HG03575 (cell line): ENCODE measurements around the gene CC2D2B.
"Not testable (repeated sequence)": the region's sequence is repeated elsewhere in the genome, so short reads cannot be mapped to it uniquely, and the experiment has no call there.

Experiments used
- ATAC-seq: cut with Tn5 transposase; IDR thresholded peaks from one replicate; pipeline ENCODE4 v1.9.1; 2021; ENCODE audit not compliant: unreplicated experiment, insufficient number of reproducible peaks, low FRiP score; ENCODE audit errors: extremely low read depth

Gene CC2D2B, protein sequence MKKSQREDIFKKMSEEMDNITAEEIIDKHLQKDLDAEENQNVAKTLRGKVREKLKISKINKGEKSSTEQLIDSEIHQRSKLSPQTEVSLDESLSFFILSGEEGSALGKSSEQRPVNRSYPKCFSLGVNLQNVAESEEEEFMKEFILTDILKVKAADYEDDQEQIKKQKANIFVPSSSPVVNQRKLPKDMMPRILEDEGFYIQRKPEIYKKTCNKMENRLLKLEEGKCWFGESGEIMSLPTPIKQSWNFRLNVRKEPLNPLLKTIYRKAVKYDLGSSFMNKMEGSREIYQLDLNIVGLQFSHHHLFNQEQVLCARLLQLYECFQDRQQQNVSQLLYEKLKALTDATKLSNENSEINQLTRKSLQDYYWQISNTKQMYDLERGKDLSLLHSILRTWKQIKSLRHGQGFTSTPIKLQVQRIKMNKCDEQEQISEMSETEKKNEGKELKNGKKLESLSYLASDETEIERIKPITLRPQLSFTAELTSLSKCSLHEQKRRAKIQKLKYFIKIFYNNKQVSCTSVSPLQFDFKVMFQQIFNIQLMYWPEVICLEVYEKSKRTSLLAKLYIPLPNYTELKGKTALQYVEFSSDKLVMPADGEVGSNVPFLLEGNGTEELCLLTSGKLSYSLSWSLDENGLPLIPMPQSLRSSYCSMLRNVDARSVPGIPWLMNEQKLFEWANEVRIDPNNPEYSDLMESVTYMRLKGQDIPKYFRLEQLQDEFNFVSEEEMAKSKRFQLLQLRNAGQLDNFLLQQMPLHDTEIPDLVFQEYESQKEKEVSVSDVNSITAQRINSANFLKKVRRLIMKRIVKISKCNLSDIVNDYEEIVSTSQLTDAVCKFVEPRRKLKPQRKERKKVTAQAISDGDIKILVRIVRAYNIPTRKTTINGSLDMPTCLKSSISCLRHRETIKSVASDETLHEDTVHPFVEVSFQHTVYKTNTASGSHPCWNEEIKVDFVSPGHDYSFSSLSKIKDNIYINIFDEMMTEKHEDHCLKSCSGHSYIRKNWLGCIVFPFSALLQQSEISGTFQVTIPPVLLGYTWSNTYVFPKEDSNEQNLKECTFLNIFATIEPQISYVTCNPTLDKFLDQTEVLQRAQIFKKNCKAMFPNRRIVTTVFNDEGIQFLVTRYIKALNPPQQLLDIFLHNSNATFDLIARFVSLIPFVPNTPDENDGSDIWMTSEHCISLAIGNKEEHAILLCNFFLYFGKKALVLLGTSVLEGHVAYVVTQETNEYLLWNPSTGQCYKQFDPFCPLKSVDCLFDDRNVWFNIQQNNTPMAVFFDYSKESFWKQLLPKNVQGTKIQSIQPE (N-terminal part only)

DNA sequence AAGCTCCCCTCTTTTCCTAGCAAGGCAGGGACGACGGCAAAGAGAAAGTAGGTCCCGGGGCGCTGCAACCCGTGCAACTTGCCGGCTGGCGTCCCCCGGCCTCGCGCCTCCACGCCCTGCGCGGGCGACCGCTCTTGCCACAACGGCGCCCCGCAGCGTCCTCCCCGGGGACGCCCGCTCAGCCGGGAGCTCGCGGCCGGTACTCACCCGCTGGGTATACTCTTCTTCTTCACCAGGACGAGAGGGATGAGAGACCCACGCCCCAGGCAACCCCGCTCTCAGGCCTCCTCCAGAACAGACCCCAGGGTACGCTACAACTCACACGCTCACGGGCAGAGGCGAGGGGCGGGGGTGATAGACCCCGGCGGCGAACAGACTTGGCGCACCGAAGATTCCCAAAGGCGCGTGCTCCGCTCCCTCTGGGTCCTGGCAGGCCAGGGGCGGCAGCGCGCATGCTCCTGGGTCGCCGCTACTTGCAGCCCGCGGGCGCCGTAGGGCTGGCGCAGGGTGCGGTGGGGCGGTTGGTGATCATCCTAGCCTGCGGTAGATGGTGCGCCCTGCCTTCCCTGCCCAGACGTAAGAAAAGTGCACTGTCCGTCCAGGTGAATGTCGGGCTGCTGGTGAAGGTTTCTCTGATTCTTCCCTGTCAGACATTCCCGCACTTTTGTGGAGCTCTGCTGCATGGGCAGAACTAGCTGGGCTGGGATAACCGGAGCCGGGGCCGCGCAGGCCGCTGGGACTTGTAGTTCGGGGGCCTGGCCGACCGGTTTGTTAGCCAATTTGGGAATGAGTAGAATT is at the start of gene CC2D2B:
Gene CC2D2B (plus strand): TSS at position 520 of the 798 bp plus-strand sequence. CDS start 3,349 bp downstream, outside the sequence.
- ATAC-seq, result no peak

DNA sequence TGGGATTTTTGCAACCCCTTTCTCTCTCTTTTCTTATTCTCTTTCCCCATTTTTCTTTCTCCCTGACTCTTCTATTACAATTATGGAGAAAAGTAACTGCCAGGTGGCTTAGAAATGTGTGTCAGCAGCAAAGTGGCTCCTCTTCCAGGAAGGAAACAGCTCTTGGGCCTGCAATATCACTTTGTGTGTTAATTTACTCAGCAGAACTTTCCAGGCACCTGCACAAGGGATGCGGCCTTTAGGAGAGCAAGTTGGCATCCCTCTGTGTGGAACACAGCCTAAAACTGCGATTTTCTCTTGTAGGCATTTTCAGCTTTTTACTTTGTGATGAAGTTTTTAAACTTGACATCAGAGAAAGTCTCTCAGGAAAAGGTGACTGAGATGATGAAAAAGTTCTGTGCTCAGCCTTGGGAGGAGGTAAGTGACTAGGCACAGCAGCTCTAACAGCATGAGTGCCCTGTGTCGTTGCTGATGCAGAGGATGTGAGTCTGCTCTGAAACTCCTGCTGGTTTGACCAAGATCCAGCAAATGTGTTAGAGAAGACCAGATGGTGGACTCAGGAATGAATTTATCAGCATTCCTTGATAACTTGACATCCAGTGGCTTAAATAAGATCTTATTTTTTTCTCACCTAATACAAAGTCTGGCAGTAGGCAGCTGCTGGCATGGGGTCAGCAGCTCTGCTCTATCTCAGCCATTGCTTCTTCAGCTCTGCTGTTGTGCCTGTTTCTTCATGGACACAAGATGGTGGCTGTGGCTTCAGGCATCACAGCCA is 47.4 kb upstream of the CC2D2B start:
- ATAC-seq, result no peak

DNA sequence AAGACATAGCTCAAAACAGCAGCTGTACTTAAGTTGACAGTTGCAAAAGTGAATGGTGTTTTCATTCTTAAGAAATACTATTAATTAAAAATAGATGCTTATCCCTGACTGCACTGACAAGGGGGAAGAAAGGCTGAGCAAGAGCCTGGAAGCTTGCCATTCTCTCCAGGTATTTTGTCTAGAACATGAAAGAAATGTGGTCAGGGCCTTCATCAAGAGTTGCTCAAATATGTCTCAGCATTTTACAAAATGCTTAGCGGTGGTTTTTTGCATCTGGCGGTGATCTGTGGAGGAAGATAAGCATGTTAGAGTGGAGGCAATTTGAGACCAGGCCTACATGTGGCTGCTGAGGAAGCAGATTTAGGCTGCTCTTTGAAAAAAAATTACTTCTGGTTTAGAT is 46.4 kb upstream of the CC2D2B start:
- no peak for ATAC-seq

DNA sequence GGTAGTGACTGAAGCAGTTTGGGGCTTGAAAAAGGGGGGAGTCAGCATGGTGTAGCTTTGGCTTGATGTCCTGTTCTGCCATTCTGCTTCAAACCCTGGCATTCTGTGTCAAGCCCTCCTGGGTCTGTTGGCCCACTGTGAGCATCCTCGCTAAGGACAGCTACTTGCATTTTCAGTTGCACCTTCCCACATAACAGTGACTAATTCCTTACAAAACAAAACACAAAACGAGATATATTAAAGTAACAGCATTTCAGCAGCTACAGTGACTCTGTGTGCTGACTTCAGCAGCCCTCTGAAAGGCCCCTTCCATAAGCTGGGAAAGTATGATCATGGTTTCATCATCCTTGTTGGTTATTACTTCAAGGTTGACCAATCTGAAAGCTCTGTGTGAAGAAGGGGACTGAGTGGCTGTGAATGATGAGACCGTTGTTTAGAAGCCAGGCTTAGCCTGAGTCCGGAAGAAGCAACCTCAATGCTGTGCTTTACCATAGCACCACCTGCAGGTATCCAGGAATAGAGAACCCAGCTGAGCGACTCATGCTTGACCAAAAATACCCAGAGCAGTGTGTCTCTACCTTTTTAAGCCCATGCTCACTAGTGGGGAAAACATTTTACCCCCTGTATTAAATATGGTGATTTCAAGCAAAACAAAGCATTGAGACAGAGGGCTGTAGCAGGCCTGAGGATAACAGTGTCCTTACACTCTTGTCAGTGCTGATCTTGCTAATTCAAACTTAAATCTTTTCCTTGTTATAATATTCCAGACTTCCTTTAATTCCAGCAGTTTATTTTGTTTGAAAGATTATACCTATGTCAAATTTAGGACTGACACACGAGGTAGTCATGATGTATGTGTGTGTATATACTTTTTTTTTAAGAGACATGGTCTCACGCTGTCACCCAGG is 42.6 kb upstream of the CC2D2B start:
- peak; percentile 78 for ATAC-seq

DNA sequence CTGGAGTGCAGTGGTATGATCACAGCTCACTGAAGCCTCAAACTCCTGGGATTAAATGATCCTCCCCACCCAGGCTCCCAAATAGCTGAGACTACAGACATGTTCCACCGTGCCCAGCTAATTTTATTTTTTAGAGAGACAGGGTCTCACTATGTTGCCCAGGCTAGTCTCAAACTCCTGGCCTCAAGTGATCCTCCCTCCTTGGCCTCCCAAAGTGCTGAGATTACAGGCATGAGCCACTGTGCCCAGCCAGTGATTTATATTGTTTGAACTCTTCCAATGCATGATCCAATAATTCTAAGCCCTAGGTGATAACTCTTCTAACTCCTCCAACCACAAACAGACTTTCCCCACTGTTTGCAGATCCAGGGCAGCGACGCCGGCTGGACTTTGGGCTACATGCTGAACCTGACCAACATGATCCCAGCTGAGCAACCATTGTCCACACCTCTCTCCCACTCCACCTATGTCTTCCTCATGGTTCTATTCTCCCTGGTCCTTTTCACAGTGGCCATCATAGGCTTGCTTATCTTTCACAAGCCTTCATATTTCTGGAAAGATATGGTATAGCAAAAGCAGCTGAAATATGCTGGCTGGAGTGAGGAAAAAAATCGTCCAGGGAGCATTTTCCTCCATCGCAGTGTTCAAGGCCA is 41.8 kb upstream of the CC2D2B start:
- ATAC-seq, result no peak

DNA sequence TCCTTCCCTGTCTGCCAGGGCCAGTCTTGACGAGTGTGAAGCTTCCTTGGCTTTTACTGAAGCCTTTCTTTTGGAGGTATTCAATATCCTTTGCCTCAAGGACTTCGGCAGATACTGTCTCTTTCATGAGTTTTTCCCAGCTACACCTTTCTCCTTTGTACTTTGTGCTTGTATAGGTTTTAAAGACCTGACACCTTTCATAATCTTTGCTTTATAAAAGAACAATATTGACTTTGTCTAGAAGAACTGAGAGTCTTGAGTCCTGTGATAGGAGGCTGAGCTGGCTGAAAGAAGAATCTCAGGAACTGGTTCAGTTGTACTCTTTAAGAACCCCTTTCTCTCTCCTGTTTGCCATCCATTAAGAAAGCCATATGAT is 41.3 kb upstream of the CC2D2B start:
- no peak for ATAC-seq

DNA sequence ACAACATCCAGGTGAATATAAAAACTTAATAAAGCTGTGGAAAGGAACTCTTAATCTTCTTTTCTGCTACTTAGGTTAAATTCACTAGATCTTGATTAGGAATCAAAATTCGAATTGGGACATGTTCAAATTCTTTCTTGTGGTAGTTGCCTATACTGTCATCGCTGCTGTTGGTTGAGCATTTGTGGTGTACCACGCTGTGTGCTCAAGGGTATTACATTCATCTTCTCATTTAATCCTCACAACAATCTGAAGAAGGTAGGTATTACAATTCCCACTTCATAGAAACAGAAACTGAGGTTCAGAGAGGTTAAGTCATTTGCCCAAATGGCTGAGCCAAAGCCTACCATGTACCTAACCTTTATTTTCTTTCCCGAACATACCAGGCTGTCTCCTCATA is 39.9 kb upstream of the CC2D2B start:
- no peak for ATAC-seq

DNA sequence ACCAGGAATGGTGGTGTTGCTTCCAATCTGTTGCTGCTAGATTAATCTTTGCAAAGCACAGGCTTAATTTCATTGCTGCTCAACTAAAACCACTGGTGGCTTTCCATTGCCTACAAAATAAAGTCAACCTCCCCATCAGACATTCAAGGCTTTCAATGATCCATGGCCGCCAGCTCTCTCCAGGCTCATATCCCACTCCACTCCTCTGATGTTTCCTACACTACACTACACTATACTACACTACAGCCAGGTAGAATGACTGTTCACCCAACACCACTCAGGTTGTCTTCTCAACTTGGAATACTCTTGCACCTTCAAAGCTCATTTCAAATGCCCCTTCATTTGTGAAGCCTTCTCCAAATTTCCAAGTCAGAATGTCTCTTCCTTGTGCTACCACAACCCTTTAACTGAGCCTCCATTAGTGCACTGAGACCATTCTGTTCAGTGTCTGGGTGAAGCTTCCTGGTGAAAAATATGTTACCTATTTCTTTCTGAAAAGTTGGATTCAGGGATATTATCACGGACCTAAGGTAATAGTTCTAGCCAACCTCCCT is 35.5 kb upstream of the CC2D2B start:
- ATAC-seq, result no peak

DNA sequence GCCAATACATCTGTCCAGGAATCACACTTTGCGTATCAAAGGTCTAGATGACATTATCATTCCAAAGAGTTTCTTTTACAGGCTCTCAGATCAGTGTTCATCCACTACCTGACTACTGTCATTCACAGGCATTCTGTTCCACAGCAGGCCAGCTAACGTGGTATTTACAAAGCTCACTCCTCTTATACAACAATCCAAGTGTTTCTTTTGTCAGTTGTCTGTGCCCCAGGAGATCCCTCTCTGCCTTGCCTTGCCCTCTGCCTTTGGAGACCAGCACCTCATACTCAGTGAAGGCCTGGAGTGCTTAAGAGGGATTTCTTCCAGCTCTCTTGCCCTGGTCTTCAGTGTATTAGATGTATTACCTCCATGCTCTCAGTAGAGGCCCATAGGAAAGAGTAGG is 34.6 kb upstream of the CC2D2B start:
- no peak for ATAC-seq

DNA sequence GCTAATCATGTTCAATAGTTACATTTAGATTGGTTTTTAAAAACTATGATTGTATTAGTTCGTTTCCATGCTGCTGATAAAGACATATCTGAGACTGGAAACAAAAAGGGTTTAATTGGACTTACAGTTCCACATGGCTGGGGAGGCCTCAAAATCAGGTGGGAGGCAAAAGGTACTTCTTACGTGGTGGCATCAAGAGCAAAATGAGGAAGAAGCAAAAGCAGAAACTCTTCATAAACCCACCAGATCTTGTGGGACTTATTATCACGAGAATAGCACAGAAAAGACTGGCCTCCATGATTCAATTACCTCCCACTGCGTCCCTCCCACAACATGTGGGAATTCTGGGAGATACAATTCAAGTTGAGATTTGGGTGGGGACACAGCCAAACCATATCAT is 34.1 kb upstream of the CC2D2B start:
- ATAC-seq, result no peak

DNA sequence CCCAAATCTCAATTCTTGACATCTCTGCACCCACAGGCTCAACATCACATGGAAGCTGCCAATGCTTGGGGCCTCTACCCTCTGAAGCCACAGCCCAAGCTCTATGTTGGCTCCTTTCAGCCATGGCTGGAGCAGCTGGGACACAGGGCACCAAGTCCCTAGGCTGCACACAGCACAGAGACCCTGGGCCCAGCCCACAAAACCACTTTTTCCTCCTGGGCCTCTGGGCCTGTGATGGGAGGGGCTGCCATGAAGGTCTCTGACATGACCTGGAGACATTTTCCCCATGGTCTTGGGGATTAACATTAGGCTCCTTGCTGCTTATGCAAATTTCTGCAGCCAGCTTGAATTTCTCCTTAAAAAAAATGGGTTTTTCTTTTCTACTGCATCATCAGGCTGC is 33.0 kb upstream of the CC2D2B start:
- ATAC-seq, result not testable (repeated sequence)

DNA sequence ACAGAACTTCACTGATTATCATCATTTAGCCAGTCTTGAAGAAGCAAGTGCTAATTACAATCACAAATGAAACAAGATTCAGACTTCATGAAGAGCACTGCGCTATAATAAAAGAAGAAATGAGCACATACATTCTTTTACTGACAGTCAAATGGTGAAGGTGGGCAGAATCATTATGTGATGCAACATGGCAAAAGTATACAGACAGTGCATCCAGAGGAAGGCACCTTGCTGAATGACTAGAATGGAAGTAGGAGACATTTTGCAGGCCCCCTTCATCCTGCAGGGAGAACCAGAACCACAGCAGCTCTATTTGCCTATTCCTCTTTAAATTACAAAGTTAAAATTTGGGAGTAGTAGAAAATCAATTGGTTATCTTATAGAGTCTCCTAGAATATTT is 31.0 kb upstream of the CC2D2B start:
- no peak for ATAC-seq

DNA sequence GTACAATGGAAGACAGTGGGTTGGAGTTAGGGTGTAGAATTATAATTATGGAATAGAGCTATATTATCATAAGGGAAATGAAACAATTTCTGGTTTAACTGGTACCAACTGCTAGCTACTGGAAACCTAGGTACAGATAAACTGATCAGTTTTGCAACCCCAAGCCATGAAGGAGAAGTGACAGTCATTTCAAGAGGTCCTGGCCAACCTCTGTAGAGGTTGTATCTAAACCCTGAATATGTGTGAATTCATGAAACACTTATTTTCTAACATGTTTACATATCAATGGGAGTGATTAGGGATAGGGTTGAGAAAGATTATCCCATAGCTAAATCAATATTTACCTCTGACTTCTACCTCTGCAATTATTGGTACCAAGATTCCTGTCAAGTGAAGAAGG is 29.9 kb upstream of the CC2D2B start:
- no peak for ATAC-seq

DNA sequence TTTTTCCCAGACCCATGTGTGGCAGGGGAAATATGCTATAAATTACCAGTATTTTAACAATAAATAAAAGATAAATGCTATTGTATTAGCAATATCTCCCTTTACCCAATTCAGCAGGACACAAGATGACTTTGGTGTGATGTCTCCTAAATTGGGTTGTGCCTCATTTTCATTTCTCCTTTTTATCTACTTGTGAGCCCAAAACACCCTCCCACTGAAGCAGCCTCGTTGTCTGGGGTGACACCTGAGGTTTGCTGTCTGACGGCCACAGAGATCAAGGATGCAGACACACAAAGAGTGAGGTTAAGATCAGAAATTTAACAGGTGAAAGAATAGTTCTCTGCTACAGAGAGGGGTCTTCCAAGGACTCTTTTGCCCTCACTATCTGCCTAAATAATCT is 27.1 kb upstream of the CC2D2B start:
- ATAC-seq, result no peak

DNA sequence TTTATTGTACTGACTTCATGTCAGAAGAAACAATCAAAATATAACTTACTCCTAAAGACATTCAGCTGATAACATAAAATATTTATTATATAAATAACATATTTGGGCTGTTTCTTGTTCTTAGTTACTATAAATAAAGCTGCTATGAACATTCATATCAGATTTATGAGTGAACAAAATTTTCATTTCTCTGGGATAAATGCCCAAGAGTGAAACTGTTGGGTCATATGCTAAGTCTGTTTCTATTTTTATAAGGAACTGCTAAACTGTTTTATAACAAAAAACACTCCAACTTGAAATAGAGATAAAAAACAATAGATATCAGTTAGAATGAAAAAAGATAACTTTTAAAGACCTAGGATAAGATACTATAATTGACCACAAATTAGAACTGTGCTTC is 26.5 kb upstream of the CC2D2B start:
- ATAC-seq, result no peak

DNA sequence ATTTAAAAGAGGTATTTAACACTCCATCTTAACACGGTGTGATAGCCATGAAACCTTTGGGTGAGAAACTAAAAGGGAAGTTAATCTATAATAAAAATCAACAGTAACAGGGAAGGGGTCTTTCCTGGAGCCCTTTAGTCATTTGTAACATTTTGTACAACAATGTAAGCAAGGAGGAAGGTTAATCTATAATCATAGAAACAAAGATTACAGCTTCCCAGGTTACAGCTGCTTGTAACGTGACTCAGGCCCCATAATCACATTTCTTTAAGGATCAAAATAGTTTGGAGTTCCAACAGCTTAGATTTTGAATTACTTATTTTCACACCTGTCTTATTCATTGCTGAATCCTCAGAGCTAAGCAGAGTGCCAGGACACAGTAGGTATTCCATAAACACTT is 17.9 kb upstream of the CC2D2B start:
- ATAC-seq, result no peak
